H1 (cell line): ENCODE data around the gene ITFG2. TPM values are rescaled to one million over a fixed set of nuclear protein-coding genes. Genes with fewer than 3 reads are reported as not detected.

Source experiments
- CTCF ChIA-PET: fragments of 300-600 bp; sonication (Branson Sonifier 250); formaldehyde crosslinking; loops from one replicate; lab custom pipeline; 2021; ENCODE audit not compliant: partially characterized antibody; lab: Charles Lee
- POLR2A ChIA-PET: fragments of 300-600 bp; sonication (Branson Sonifier 250); formaldehyde crosslinking; loops from one replicate; lab custom pipeline; 2021; ENCODE audit warnings: inconsistent platforms; ENCODE audit not compliant: partially characterized antibody; lab: Charles Lee
- DNase-seq, 2 experiments: peaks; one replicate each; pipeline versions ENCODE4 v3.0.0 to v3.0.0-alpha.2; 2010 to 2022; ENCODE audit warnings: low spot score in 2 of 2, low read depth in 1 of 2, mixed read lengths in 1 of 2
- FAIRE-seq: peaks from 2 replicates; lab custom pipeline; 2011; peaks lifted over from hg19 to GRCh38; lab: Jason Lieb, UNC
- H2AFZ ChIP-seq: 2 replicates; pipeline ENCODE4 v1.8.1; 2012; ENCODE audit warnings: low read length, inconsistent platforms
- H2AK5ac ChIP-seq: 2 replicates; pipeline ENCODE4 v1.6.1; 2013; ENCODE audit warnings: low read depth, low read length
- H2BK120ac ChIP-seq: replicated peaks from 2 replicates; pipeline ENCODE3; 2013; ENCODE audit warnings: low read depth, low read length, inconsistent platforms
- H2BK12ac ChIP-seq: 2 replicates; pipeline ENCODE4 v1.6.1; 2013; ENCODE audit warnings: low read depth, low read length
- H2BK15ac ChIP-seq: 2 replicates; pipeline ENCODE4 v1.6.1; 2013; ENCODE audit warnings: low read length
- H2BK20ac ChIP-seq: 2 replicates; pipeline ENCODE4 v1.6.1; 2013; ENCODE audit warnings: low read length
- H2BK5ac ChIP-seq: 2 replicates; pipeline ENCODE4 v1.6.1; 2013; ENCODE audit warnings: low read depth, low read length
- H3K14ac ChIP-seq: 2 replicates; pipeline ENCODE4 v1.6.1; 2013; ENCODE audit warnings: inconsistent platforms; ENCODE audit not compliant: insufficient read length
- H3K18ac ChIP-seq: 2 replicates; pipeline ENCODE4 v1.6.1; 2013; ENCODE audit warnings: low read length; ENCODE audit errors: extremely low read depth
- H3K23ac ChIP-seq: 2 replicates; pipeline ENCODE4 v1.6.1; 2013; ENCODE audit warnings: inconsistent platforms; ENCODE audit not compliant: insufficient read length
- H3K23me2 ChIP-seq: 2 replicates; pipeline ENCODE4 v1.6.1; 2013; ENCODE audit warnings: low read depth, low read length
- H3K27ac ChIP-seq: 2 replicates; pipeline ENCODE4 v1.6.1; 2011; ENCODE audit warnings: low read depth, low read length, inconsistent platforms
- H3K27me3 ChIP-seq, 4 experiments: replicated peaks in 1 of 4; 1 replicate in 1 of 4; 2 replicates in 3 of 4; pipeline versions ENCODE4 v1.6.1 to v1.8.1; 2011 to 2013; ENCODE audit warnings: low read length in 3 of 4, mild to moderate bottlenecking in 3 of 4, inconsistent platforms in 2 of 4, mixed read lengths in 2 of 4, moderate library complexity in 1 of 4; ENCODE audit not compliant: control insufficient read depth in 3 of 4, insufficient read depth in 3 of 4; ENCODE audit errors: extremely low read depth in 1 of 4
- H3K36me3 ChIP-seq, 4 experiments: 2 replicates each; pipeline versions ENCODE4 v1.6.1 to v1.8.1; 2011 to 2013; ENCODE audit warnings: mild to moderate bottlenecking in 4 of 4, low read length in 3 of 4, moderate library complexity in 2 of 4, control low read depth in 1 of 4, inconsistent platforms in 1 of 4; ENCODE audit not compliant: insufficient read depth in 4 of 4, control insufficient read depth in 2 of 4
- H3K4ac ChIP-seq: replicated peaks from 2 replicates; pipeline ENCODE3; 2013; ENCODE audit warnings: low read length, low read depth, mixed read lengths, inconsistent platforms; ENCODE audit not compliant: insufficient read length
- H3K4me1 ChIP-seq, 4 experiments: replicated peaks in 1 of 4; 1 replicate in 1 of 4; 2 replicates in 3 of 4; pipeline versions ENCODE4 v1.6.1 to v1.8.1; 2011 to 2013; ENCODE audit warnings: low read length in 3 of 4, inconsistent platforms in 2 of 4, mixed read lengths in 1 of 4; ENCODE audit not compliant: insufficient read depth in 4 of 4, control insufficient read depth in 3 of 4
- H3K4me2 ChIP-seq, 2 experiments: 2 replicates each; pipeline versions ENCODE4 v1.6.1 to v1.8.1; 2011 to 2013; ENCODE audit warnings: low read depth in 2 of 2, low read length in 2 of 2, control low read depth in 1 of 2, inconsistent platforms in 1 of 2, mild to moderate bottlenecking in 1 of 2; ENCODE audit not compliant: insufficient read depth in 1 of 2
- H3K4me3 ChIP-seq, 4 experiments: fragments of 200-600, 300-600 bp in 1 of 4; sonication (generic), shearing (Covaris generic), sonication (Bioruptor Twin) in 1 of 4; 2 replicates each; pipeline versions ENCODE4 v1.5.1 to v1.8.1; 2011 to 2016; ENCODE audit warnings: low read length in 4 of 4, low read depth in 3 of 4, control low read depth in 2 of 4, inconsistent platforms in 2 of 4, mild to moderate bottlenecking in 2 of 4, mixed read lengths in 1 of 4, moderate library complexity in 1 of 4; ENCODE audit not compliant: insufficient read depth in 2 of 4; ENCODE audit errors: extremely low read depth in 1 of 4
- H3K56ac ChIP-seq: replicated peaks from 2 replicates; pipeline ENCODE3; 2013; ENCODE audit warnings: low read depth, mild to moderate bottlenecking, mixed read lengths, low read length, inconsistent platforms; ENCODE audit not compliant: insufficient read length
- H3K79me1 ChIP-seq: 2 replicates; pipeline ENCODE4 v1.6.1; 2013; ENCODE audit warnings: low read depth, low read length, control low read depth
- H3K79me2 ChIP-seq, 2 experiments: 2 replicates each; pipeline versions ENCODE4 v1.6.1 to v1.8.1; 2012 to 2013; ENCODE audit warnings: low read length in 2 of 2, mild to moderate bottlenecking in 2 of 2, inconsistent platforms in 1 of 2; ENCODE audit not compliant: insufficient read depth in 2 of 2, control insufficient read depth in 1 of 2
- H3K9ac ChIP-seq, 4 experiments: replicated peaks in 1 of 4; 1 replicate in 1 of 4; 2 replicates in 3 of 4; pipeline versions ENCODE4 v1.6.1 to v1.8.1; 2011 to 2013; ENCODE audit warnings: low read depth in 3 of 4, low read length in 3 of 4, control low read depth in 2 of 4, mild to moderate bottlenecking in 2 of 4, moderate library complexity in 2 of 4, inconsistent platforms in 1 of 4; ENCODE audit errors: extremely low read depth in 1 of 4
- H3K9me3 ChIP-seq, 2 experiments: 2 replicates each; pipeline versions ENCODE4 v1.6.1 to v1.8.1; 2012 to 2013; ENCODE audit warnings: mild to moderate bottlenecking in 2 of 2, moderate library complexity in 2 of 2, control low read depth in 1 of 2, inconsistent platforms in 1 of 2, low read depth in 1 of 2, low read length in 1 of 2, mixed read lengths in 1 of 2; ENCODE audit not compliant: insufficient read depth in 2 of 2
- H4K20me1 ChIP-seq, 2 experiments: replicated peaks in 1 of 2; 2 replicates each; pipeline versions ENCODE3 to v1.8.1; 2011 to 2013; ENCODE audit warnings: inconsistent platforms in 2 of 2, low read length in 2 of 2, mild to moderate bottlenecking in 1 of 2; ENCODE audit not compliant: insufficient read depth in 2 of 2, control insufficient read depth in 1 of 2
- H4K5ac ChIP-seq: 2 replicates; pipeline ENCODE4 v1.6.1; 2013; ENCODE audit warnings: low read length, low read depth, mixed read lengths, inconsistent platforms; ENCODE audit not compliant: insufficient read length
- H4K8ac ChIP-seq: 2 replicates; pipeline ENCODE4 v1.8.0; 2013; ENCODE audit warnings: mild to moderate bottlenecking, moderate library complexity, low read length, inconsistent platforms; ENCODE audit not compliant: insufficient read depth; ENCODE audit errors: extremely low read depth
- H4K91ac ChIP-seq: replicated peaks from 2 replicates; pipeline ENCODE3; 2013; ENCODE audit warnings: low read length, mixed read lengths, inconsistent platforms; ENCODE audit not compliant: insufficient read length
- CBX5 ChIP-seq: fragments of 300-800, 300-1000 bp; sonication (generic); IDR thresholded peaks from 2 replicates; pipeline ENCODE4 v1.7.1; 2016; ENCODE audit warnings: antibody characterized with exemption, low read length, low read depth
- POLR2A ChIP-seq, 2 experiments: IDR thresholded peaks; 1 replicate in 1 of 2; 2 replicates in 1 of 2; pipeline ENCODE4 v1.6.1; 2011; ENCODE audit warnings: low read depth in 2 of 2, low read length in 2 of 2, mild to moderate bottlenecking in 2 of 2; ENCODE audit errors: control extremely low read depth in 1 of 2
- WGBS, 2 experiments: shearing (Covaris generic) in 1 of 2; methylation state at CpG; one replicate each; pipeline versions ENCODE4 v1.1.6 to v1.1.7; 2013 to 2015; ENCODE audit warnings: low lambda C conversion rate in 2 of 2, mixed read lengths in 2 of 2, inconsistent platforms in 1 of 2, low coverage in 1 of 2, missing lambda C conversion rate in 1 of 2; ENCODE audit not compliant: insufficient replicate concordance in 2 of 2, insufficient coverage in 1 of 2, insufficient read length in 1 of 2; ENCODE audit errors: extremely low coverage in 1 of 2, missing lambda C conversion rate in 1 of 2; 5-methylcytosine and 5-hydroxymethylcytosine counted together
- polyA plus RNA-seq, 7 experiments: library from polyadenylated mRNA; depleted of rRNA in 3 of 7; stranded (reverse) in 5 of 7; unstranded in 2 of 7; fragments of >200 nt in 5 of 7; fragments of 200-250 nt in 2 of 7; gene quantifications; 1 replicate in 5 of 7; 2 replicates in 1 of 7; 4 replicates in 1 of 7; pipeline versions ENCODE4 v1.2.1 to v1.2.3, GENCODE V29; 2011 to 2013; ENCODE audit warnings: missing spikeins in 2 of 7, mixed read lengths in 2 of 7
- total RNA-seq: library from RNA; stranded (reverse); fragmentation: NEBNext Ultra II Directional; extraction: Animal tissue kit (Norgen Biotek cat#: 25700); gene quantifications from 2 replicates; pipeline ENCODE4 v1.2.1, GENCODE V29; 2021

Gene ITFG2
- total and polyA plus RNA-seq, 2 of the 8 experiments (the other 6 are each of a cell fraction or from before 2014, with no cell fraction given), result 15.0 to 22.9 TPM

DNA sequence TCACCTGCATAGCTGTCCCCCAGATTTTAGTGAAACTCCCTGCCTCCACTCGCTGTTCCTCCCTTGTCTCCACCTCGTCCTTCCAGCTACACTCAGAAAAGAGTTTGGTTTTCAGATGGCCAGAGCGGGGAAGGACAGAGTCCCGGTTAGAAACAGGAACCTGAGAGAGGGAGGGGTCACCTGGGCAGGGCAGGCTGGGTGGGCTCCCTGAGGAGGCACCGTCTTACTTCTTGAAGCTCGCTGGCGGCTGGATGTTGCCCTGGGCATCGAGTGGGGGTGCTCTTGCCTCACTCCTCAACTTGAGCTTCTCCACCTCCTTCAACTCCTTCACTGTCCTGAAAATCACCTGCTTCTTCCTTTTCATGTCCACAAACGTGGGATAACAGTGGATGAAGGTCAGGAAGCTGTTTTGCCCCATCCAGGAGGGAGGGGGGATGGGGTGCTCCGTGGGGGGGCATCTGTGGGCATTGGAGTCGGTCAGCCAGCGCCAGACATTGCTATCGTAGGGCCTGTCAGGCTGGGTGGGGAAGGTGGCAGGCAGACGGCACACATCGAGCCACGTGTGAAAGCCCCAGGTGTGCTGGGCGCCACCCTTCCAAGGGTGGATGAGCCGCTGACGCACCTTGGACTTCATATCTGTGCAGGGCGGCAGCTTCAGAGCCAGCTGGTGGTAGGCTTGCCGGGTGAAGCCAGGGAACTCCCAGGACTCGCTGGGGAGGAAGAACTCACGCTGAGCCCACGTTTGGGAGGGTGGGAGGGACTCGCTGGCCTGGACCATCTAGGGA is 42.4 kb downstream of the ITFG2 start:
- Histone ChIP-seq H2AFZ (no peak overlapping the region), H4K20me1 (peaks cover 3 to 5% of the 10 kb centered on the region in 2 experiments), H2BK5ac (no peak overlapping the region), H3K18ac (no peak overlapping the region), H4K91ac (no peak overlapping the region), H3K9me3 (no peaks in the 10 kb centered on the region), H3K9ac (no peak overlapping the region), H3K36me3 (peaks cover 0 to 19% (median 10%) of the 10 kb centered on the region in 4 experiments; a peak in 4 of 8 replicates), H3K79me1 (no peaks in the 10 kb centered on the region), H3K4me1 (peaks cover 0 to 6% (median under 1%) of the 10 kb centered on the region in 4 experiments; a peak in 4 of 7 replicates), H2BK20ac (no peak overlapping the region), H3K23ac (no peak overlapping the region), H2AK5ac (no peak overlapping the region; the same call in 1 of the 2 replicates), H3K27me3 (no peaks in the 10 kb centered on the region), H3K4ac (no peak overlapping the region), H2BK15ac (no peak overlapping the region), H3K23me2 (no peaks in the 10 kb centered on the region), H2BK120ac (no peak overlapping the region), H3K14ac (no peak overlapping the region), H3K4me3 (no peak overlapping the region), H3K27ac (no peak overlapping the region), H4K8ac (no peak overlapping the region), H3K79me2 (no peaks in the 10 kb centered on the region), H2BK12ac (no peak overlapping the region), H3K4me2 (no peak overlapping the region), H3K56ac (no peak overlapping the region), H4K5ac (no peak overlapping the region)
- FAIRE-seq (no peak), DNase-seq (no peak)
- POLR2A ChIA-PET, result interaction anchor here (0.6 to 1.9 kb wide), 14 partner anchors 9 to 191 kb away, joined by 3 to 7 read pairs (median 3); partner anchors contain the start of gene TULP3
- WGBS, 2 experiments, result 87% methylated on average over 25 of the region's 25 CpGs; no CpG with 5 or more reads in 1 of the 2 experiments
- CTCF ChIA-PET, result interaction anchor here (0.8 to 6.5 kb wide), 31 partner anchors 9 to 249 kb away, joined by 3 to 84 read pairs (median 4); partner anchors contain the start of genes FOXM1, NRIP2, RHNO1 and TULP3
- TF ChIP-seq CBX5 (no peak), POLR2A (IDR thresholded peaks at IDR 0.05; ENCODE audit: control extremely low read depth in 1 of 2, low read depth in 2 of 2, low read length in 2 of 2) (no peak)
